Measurements from ENCODE around the gene DOCK4. TPM values are rescaled to one million over a fixed set of nuclear protein-coding genes. Genes with fewer than 3 reads are reported as not detected.

Gene DOCK4
- total and polyA plus RNA-seq, 4 donors, result 7.2 to 48.9 (median 12.8) TPM

DNA sequence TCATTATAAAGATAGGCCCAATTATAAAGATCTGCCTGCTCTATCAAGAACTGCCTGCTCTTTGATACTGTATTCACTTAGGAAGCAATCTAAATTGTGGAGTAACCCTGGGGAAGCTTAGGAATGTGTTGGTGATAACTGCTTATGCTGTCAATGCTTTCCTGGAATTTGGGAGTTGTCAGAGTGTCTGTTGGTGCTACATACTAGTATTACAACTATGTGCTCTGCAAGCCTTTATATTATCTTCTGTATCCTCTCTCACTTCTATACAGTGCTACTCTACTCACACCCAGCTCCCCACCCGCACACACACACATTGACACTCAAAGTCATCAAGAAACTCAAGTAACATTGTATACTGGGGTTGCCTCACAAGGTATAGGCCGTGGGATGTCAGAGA, 6.4 kb upstream of the DOCK4 start:
- H3K36me3 ChIP-seq (ENCODE audit: control insufficient read depth in 4 of 4, insufficient read depth in 3 of 4, low read depth in 1 of 4, low read length in 3 of 4), result no peaks in the 10 kb centered on the region
- DNase-seq (ENCODE audit: low spot score), result no peak

More for the DNA sequence above, 6.4 kb upstream of the DOCK4 start:
- TF ChIP-seq HNF4G (IDR thresholded peaks at IDR 0.05) (no peak), FOXA2 (IDR thresholded peaks at IDR 0.05) (no peak), RXRA (IDR thresholded peaks at IDR 0.05) (no peak), NR2F2 (IDR thresholded peaks at IDR 0.05) (no peak), FOXA1 (IDR thresholded peaks at IDR 0.05) (no peak), SP1 (IDR thresholded peaks at IDR 0.05) (no peak), TAF1 (conservative IDR thresholded peaks at IDR 0.05) (no peak), ATF3 (IDR thresholded peaks at IDR 0.05) (no peak), CTCF (IDR thresholded peaks at IDR 0.05; ENCODE audit: low read depth, low read length, missing input control) (no peak), GABPA (IDR thresholded peaks at IDR 0.05 in 1 of 2, conservative IDR thresholded peaks at IDR 0.05 in 1 of 2) (no peak), JUND (IDR thresholded peaks at IDR 0.05) (no peak), HNF4A (conservative IDR thresholded peaks at IDR 0.05) (no peak)
- TF ChIP-seq, protein P1, sequence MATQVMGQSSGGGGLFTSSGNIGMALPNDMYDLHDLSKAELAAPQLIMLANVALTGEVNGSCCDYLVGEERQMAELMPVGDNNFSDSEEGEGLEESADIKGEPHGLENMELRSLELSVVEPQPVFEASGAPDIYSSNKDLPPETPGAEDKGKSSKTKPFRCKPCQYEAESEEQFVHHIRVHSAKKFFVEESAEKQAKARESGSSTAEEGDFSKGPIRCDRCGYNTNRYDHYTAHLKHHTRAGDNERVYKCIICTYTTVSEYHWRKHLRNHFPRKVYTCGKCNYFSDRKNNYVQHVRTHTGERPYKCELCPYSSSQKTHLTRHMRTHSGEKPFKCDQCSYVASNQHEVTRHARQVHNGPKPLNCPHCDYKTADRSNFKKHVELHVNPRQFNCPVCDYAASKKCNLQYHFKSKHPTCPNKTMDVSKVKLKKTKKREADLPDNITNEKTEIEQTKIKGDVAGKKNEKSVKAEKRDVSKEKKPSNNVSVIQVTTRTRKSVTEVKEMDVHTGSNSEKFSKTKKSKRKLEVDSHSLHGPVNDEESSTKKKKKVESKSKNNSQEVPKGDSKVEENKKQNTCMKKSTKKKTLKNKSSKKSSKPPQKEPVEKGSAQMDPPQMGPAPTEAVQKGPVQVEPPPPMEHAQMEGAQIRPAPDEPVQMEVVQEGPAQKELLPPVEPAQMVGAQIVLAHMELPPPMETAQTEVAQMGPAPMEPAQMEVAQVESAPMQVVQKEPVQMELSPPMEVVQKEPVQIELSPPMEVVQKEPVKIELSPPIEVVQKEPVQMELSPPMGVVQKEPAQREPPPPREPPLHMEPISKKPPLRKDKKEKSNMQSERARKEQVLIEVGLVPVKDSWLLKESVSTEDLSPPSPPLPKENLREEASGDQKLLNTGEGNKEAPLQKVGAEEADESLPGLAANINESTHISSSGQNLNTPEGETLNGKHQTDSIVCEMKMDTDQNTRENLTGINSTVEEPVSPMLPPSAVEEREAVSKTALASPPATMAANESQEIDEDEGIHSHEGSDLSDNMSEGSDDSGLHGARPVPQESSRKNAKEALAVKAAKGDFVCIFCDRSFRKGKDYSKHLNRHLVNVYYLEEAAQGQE (IDR thresholded peaks at IDR 0.05), result no peak
- TF ChIP-seq, protein P2, sequence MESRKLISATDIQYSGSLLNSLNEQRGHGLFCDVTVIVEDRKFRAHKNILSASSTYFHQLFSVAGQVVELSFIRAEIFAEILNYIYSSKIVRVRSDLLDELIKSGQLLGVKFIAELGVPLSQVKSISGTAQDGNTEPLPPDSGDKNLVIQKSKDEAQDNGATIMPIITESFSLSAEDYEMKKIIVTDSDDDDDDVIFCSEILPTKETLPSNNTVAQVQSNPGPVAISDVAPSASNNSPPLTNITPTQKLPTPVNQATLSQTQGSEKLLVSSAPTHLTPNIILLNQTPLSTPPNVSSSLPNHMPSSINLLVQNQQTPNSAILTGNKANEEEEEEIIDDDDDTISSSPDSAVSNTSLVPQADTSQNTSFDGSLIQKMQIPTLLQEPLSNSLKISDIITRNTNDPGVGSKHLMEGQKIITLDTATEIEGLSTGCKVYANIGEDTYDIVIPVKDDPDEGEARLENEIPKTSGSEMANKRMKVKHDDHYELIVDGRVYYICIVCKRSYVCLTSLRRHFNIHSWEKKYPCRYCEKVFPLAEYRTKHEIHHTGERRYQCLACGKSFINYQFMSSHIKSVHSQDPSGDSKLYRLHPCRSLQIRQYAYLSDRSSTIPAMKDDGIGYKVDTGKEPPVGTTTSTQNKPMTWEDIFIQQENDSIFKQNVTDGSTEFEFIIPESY (IDR thresholded peaks at IDR 0.05), result no peak
- TF ChIP-seq, protein P3, sequence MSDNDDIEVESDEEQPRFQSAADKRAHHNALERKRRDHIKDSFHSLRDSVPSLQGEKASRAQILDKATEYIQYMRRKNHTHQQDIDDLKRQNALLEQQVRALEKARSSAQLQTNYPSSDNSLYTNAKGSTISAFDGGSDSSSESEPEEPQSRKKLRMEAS (IDR thresholded peaks at IDR 0.05), result no peak
- no peak overlapping the region for H3K27ac ChIP-seq (ENCODE audit: low read depth in 1 of 2, low read length in 2 of 2)
- H3K27me3 ChIP-seq (ENCODE audit: control insufficient read depth in 4 of 4, insufficient read depth in 4 of 4, low read length in 3 of 4), result no peaks in the 10 kb centered on the region
- H3K9me3 ChIP-seq (ENCODE audit: control insufficient read depth in 4 of 4, low read length in 3 of 4), result no peaks in the 10 kb centered on the region
- peaks cover 7 to 28% (median 15%) of the 10 kb centered on the region in 4 donors for H3K4me1 ChIP-seq (ENCODE audit: control insufficient read depth in 4 of 4, insufficient read depth in 4 of 4, low read length in 3 of 4)
- no peak overlapping the region for H3K4me3 ChIP-seq (ENCODE audit: low read depth in 1 of 3, low read length in 3 of 3)
- no peak overlapping the region for H3K9ac ChIP-seq (ENCODE audit: low read depth in 1 of 2, low read length in 2 of 2)
- over 99% methylated on average over 2 of the region's 2 CpGs for WGBS

Data from liver (tissue), 9 donors.